GM12801 (cell line): ENCODE measurements around the gene FANCC.

Source experiments
- TF ChIP-seq, protein P1 (sequence below): IDR thresholded peaks from one replicate; pipeline ENCODE4 v1.5.1; 2011; ENCODE audit warnings: control low read depth; ENCODE audit not compliant: insufficient read length; ENCODE audit errors: extremely low read depth

FANCC gene

DNA sequence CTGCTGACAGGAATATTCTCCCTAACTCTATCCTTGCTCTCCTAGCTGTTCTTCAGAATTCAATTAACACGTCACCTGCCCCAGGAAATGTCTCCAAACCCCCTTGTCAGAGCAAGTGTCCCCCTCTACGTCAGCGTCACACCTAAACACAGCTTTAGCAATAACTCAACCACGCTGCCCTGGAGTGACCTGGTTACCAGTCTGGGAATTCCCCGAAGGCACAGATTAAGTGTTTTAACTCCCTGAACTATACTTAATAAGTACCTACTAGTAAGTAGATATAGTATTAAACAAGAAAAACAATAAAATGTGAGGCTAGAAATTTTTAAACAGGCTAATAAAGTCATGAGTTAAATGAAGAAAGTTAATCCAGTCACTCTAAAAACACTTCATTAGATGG lies 78.4 kb downstream of the FANCC start:
- TF ChIP-seq, protein P1, sequence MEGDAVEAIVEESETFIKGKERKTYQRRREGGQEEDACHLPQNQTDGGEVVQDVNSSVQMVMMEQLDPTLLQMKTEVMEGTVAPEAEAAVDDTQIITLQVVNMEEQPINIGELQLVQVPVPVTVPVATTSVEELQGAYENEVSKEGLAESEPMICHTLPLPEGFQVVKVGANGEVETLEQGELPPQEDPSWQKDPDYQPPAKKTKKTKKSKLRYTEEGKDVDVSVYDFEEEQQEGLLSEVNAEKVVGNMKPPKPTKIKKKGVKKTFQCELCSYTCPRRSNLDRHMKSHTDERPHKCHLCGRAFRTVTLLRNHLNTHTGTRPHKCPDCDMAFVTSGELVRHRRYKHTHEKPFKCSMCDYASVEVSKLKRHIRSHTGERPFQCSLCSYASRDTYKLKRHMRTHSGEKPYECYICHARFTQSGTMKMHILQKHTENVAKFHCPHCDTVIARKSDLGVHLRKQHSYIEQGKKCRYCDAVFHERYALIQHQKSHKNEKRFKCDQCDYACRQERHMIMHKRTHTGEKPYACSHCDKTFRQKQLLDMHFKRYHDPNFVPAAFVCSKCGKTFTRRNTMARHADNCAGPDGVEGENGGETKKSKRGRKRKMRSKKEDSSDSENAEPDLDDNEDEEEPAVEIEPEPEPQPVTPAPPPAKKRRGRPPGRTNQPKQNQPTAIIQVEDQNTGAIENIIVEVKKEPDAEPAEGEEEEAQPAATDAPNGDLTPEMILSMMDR, result no peak

DNA sequence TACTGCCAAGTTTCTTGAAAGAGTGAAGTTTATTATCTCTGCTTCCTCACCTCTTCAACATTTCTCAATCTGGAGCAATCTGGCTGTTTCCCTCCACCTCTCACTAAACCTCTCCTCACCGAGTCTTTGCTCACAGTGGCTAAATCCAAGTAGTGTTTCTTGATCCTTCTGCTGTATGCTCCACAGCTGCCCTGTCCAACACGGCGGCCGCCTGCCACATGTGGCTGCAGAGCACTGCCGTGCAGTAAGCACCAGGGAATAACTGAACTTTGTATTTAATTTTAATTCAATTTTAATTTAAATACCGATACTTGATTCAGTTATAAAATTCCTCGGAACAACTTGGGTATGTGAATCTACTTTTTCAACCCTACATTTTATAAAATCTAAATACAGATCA lies 80.2 kb downstream of the FANCC start:
- TF ChIP-seq, protein P1, result no peak

DNA sequence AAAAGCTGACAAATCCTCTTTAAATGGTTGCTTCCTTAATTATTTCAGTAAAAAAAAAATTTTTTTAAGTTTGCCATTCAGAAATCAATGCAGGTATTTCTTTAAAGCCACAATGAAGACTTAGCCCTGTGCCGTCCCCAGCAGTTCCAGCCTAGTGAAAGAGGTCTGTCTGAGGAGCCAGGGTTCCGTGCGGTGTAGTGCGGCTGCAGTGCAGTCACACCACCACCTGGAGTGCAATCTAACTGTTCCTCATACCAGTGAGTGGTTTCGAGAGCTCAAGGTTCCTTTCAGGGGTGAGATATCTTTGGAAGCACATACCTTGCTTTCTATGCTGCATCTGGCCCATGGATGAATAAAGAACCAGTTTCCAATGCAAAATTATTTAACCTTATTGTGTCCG lies 87.5 kb downstream of the FANCC start:
- TF ChIP-seq, protein P1, result no peak

DNA sequence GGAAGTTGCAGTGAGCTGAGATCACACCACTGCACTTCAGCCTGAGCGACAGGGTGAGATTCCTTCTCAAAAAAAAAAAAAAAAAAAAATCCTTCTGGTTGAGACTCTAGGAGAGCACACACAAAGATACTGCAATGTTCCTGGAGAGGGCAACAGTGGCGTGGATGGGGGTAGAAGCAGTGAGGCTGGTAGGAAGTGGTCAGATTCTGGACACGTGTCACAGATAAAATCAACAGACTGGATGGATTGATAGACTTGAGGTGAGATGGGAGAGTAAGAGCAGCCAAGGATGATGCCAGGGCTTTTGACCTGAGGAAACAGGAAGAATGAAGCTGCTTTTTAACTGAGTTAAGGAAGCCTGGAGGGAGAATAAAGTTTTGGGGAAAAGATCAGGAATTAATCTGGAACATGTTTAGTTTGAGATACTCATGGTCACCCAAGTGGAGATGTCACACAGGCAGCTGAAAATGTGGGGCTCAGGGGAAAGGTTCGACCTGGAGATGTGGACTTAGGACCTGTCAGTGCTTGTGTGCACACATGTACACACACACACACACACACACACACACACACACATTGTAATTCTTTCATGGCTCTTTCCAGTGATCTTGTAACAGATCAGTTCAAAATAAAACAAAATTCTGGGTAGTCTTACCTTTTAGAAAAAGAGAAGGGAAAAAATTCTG lies 88.1 kb downstream of the FANCC start:
- TF ChIP-seq, protein P1, result no peak

DNA sequence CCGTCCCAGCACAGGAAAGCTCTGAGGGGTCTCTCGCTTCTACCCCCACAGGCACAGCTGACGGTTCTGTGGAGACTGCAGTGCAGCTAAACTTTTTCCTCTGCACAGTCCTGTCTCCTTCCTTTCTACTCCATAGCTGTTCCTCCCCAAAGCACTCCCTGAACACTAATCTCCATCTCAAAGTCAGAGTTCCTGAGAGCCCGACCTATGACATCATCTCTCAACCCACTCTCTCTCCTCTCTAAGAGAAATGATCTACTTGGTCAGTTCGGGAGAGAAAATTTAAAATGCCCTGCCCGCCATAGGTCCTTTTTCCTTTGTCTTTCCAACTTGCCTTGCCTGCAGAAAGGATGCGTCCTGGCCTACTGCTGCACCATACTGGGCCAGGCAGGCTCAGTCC lies 90.6 kb downstream of the FANCC start:
- TF ChIP-seq, protein P1, result no peak

DNA sequence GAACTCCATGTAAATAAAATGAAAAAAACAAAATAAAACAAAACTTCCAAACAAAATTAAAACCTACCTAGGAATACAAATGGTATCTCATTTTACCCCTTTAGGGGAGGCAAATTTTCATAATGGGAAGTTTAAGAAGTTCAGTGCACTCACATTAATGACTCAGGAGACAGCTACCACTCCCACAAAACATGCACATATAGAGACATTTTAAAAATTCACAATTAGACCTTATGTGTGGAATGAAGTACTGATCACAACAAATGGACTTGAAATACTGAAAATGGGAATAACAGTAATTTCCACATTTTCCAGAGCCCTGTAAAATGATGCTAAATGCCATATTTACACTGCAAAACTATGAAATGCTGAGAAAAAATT lies 91.8 kb downstream of the FANCC start:
- TF ChIP-seq, protein P1, result no peak

DNA sequence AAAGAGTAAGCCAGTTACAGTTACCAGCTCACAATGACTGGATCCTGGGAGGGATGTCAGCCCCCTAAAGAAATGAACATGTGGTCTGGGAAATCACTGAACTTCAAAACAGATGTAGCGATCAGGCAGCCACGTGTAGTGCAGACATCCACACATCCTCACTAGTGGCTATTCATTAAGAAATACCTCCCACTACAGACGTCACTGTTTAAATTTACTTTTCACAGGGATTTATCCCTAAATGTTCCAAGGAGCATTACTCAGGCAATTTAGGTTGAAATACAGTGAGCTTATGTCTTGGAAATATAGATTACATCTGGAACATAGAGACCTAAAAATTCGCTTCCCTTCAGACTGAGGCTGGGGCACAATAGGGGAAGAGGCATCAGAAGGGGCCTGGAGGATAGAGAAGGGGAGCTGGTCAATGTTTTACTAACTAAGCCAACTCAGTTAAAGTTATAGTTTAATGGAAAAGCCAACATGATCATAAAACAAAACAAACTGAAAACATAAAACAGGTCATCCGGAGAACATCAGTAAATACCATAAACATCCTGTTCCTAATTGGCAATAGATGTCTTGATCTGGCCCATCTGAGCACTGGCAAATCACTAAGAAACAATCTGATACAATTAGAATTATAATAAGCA lies 92.3 kb downstream of the FANCC start:
- TF ChIP-seq, protein P1, result no peak
